Endothelial cell (in vitro differentiated cells): Measurements from ENCODE around the gene TOR1A. TPM values are rescaled to one million over a fixed set of nuclear protein-coding genes. Genes with fewer than 3 reads are reported as not detected.

Source experiments
- DNase-seq: peaks from one replicate; pipeline ENCODE4 v3.0.0; 2021; ENCODE audit warnings: low spot score
- H3K27ac Mint-ChIP-seq: one replicate; pipeline ENCODE4 v1.8.0; 2021; ENCODE audit warnings: mixed read lengths, inconsistent platforms; ENCODE audit not compliant: unreplicated experiment
- H3K27me3 Mint-ChIP-seq: one replicate; pipeline ENCODE4 v1.8.0; 2021; ENCODE audit warnings: mild to moderate bottlenecking, moderate library complexity, mixed read lengths, inconsistent platforms; ENCODE audit not compliant: unreplicated experiment
- H3K36me3 Mint-ChIP-seq: one replicate; pipeline ENCODE4 v1.8.0; 2021; ENCODE audit warnings: mild to moderate bottlenecking, low read depth, mixed read lengths, inconsistent platforms; ENCODE audit not compliant: unreplicated experiment
- H3K4me1 Mint-ChIP-seq: one replicate; pipeline ENCODE4 v1.8.0; 2021; ENCODE audit warnings: mild to moderate bottlenecking, mixed read lengths, inconsistent platforms; ENCODE audit not compliant: unreplicated experiment
- H3K4me3 Mint-ChIP-seq: one replicate; pipeline ENCODE4 v1.8.0; 2021; ENCODE audit warnings: mild to moderate bottlenecking, mixed read lengths, inconsistent platforms; ENCODE audit not compliant: unreplicated experiment
- H3K9me3 Mint-ChIP-seq: one replicate; pipeline ENCODE4 v1.8.0; 2021; ENCODE audit warnings: mixed read lengths, inconsistent platforms; ENCODE audit not compliant: unreplicated experiment
- total RNA-seq: library from RNA; stranded (reverse); fragmentation: NEBNext Ultra II Directional; extraction: Animal tissue kit (Norgen Biotek cat#: 25700); gene quantifications from one replicate; pipeline ENCODE4 v1.2.1, GENCODE V29; 2021; ENCODE audit not compliant: unreplicated experiment
- TF ChIP-seq, protein P1 (sequence below): fragments of 200-600 bp; sonication (generic); IDR thresholded peaks from one replicate; pipeline ENCODE4 v1.5.0; 2021; ENCODE audit warnings: antibody characterized with exemption; ENCODE audit not compliant: unreplicated experiment

The TOR1A gene
- total RNA-seq, 1 donor from 2014 or later: 58.0 TPM

DNA sequence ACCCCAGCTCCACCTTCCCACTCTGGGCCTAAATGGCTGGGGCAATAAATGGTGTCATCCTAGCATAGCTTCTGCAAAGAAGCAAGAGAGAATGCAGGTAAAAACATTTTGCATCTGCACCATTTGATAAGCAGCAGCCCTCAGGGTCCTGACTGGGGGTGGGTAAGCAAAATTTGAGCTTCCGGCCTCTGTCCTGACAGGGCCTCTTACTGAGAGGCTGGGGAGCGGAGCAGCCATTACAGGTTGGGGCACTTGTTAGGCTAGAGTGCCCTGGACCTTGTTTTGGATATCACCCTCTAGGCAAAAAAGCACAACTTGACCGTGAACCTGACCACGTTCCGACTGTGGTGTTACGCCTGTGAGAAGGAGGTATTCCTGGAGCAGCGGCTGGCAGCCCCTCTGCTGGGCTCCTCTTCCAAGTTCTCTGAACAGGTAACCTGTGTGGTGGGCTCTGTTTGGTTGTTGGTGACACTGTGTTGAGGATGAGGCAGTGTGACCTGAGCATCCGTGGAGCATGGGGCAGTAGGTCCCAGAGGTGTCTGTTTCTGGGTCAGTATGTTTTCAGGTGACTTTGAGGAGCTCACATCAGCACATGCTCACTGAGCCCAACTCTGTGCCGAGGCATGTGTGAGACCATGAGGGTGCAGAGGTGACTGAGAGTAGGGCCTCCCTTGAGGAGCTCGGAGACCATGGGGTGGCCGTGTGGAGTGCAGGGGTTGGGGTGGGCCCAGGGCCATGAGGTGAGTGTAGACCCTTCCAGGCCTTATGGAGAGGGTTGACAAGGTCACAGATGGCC, 34.4 kb upstream of the TOR1A start:
- Mint-ChIP-seq H3K36me3 (peaks cover 27% of the 10 kb centered on the region), H3K4me1 (no peaks in the 10 kb centered on the region), H3K9me3 (no peaks in the 10 kb centered on the region), H3K27ac (no peak overlapping the region), H3K27me3 (peaks cover 2% of the 10 kb centered on the region), H3K4me3 (no peak overlapping the region)
- no peak for DNase-seq
- TF ChIP-seq, protein P1, sequence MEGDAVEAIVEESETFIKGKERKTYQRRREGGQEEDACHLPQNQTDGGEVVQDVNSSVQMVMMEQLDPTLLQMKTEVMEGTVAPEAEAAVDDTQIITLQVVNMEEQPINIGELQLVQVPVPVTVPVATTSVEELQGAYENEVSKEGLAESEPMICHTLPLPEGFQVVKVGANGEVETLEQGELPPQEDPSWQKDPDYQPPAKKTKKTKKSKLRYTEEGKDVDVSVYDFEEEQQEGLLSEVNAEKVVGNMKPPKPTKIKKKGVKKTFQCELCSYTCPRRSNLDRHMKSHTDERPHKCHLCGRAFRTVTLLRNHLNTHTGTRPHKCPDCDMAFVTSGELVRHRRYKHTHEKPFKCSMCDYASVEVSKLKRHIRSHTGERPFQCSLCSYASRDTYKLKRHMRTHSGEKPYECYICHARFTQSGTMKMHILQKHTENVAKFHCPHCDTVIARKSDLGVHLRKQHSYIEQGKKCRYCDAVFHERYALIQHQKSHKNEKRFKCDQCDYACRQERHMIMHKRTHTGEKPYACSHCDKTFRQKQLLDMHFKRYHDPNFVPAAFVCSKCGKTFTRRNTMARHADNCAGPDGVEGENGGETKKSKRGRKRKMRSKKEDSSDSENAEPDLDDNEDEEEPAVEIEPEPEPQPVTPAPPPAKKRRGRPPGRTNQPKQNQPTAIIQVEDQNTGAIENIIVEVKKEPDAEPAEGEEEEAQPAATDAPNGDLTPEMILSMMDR: no peak

DNA sequence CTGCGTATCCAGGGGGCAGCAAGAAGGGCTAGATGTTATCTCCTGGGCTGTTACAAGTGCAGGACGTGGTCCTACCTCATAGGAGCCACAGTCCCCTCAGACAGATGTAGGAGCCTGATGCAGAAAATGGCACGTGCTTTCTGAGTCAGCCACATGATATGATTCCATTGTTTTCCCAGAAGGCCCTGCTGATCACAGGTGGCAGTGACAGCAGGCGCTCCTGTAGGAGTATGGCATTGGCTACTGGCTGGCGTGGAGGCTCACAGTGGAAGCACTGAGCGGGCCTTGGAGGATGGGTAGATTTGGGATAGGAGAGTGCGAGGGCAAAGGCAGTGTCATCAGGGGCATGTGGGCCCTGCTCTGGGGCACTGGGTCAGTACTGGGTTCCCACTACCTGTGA, 33.3 kb upstream of the TOR1A start:
- Mint-ChIP-seq H3K27ac (no peak overlapping the region), H3K9me3 (no peaks in the 10 kb centered on the region), H3K4me3 (no peak overlapping the region), H3K36me3 (peaks cover 29% of the 10 kb centered on the region), H3K27me3 (peaks cover 2% of the 10 kb centered on the region), H3K4me1 (no peaks in the 10 kb centered on the region)
- DNase-seq: no peak
- TF ChIP-seq, protein P1: no peak

DNA sequence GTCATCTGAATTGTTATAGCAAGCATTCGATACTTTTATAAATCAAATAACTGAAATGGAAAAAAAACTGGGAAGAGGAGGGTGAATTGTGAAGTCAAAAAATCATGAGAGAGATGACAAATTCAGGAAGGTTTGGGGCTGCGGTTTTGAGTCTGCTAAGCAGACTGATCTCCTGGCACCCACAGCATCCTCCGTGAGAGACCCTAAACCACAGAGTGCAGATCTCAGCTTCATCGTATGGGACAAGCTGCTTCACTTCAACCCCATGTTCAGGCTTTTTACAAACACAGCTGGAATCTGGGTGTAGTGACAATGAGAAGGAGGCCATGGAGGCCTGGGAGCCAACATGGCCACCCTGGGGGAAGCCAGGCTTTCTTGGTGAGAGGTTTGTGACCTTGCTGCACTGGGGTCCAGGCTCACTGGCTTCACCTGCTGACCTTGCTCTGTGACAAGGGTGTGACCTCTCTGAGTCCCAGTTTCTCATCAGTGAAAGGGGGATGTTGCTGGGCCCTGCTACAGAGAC, 30.7 kb upstream of the TOR1A start:
- no peak overlapping the region for H3K4me3 Mint-ChIP-seq
- H3K27me3 Mint-ChIP-seq: peaks cover 2% of the 10 kb centered on the region
- TF ChIP-seq, protein P1: no peak
- H3K9me3 Mint-ChIP-seq: no peaks in the 10 kb centered on the region
- peaks cover 4% of the 10 kb centered on the region for H3K4me1 Mint-ChIP-seq
- no peak for DNase-seq
- H3K27ac Mint-ChIP-seq: no peak overlapping the region
- H3K36me3 Mint-ChIP-seq: peaks cover 30% of the 10 kb centered on the region

DNA sequence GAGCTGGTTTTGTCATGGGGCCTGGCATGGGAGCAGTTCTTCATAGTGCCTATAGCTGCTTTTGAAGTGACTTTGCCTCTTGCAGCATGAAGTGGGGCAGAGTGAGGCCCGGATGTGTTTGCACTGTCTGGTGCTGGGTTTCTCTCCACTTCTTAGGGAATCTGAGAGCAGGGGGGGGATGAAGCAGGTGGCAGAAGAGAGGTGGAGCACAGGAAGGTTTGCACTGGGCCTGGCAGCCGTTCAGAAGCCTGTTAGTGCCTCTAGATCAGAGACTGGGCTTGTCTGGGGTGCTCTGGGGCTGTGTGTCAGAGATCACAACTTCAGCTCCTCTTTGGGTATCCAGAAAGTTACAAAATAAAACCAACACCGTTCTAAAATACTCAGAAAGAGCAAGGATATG, 29.7 kb upstream of the TOR1A start:
- Mint-ChIP-seq H3K36me3 (peaks cover 29% of the 10 kb centered on the region), H3K27me3 (peaks cover 2% of the 10 kb centered on the region), H3K4me3 (no peak overlapping the region), H3K4me1 (peaks cover 4% of the 10 kb centered on the region), H3K9me3 (no peaks in the 10 kb centered on the region), H3K27ac (no peak overlapping the region)
- TF ChIP-seq, protein P1: no peak
- no peak for DNase-seq

DNA sequence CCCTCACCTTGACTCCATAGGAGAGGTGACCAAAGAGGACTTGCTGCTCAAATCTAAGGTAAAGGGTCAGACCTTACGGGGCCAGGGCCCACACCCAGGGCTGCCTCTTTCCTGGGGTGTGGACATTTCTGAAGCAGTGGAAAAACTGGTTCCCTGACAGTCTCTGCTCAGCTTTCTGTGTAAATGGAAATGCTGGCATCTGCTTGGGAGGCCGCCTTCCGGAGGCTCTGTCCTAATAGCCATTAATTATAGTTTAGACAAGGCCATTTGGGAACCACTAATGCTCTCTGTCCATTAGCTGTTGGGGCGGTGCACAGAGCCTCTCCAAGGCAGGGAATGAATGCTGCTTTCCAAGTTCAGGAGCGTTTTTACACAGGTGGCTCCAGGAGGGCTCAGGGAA, 28.6 kb upstream of the TOR1A start:
- H3K4me3 Mint-ChIP-seq: no peak overlapping the region
- TF ChIP-seq, protein P1: no peak
- H3K4me1 Mint-ChIP-seq: peaks cover 9% of the 10 kb centered on the region
- no peaks in the 10 kb centered on the region for H3K9me3 Mint-ChIP-seq
- peaks cover 2% of the 10 kb centered on the region for H3K27me3 Mint-ChIP-seq
- H3K27ac Mint-ChIP-seq: no peak overlapping the region
- no peak for DNase-seq
- peaks cover 27% of the 10 kb centered on the region for H3K36me3 Mint-ChIP-seq
